ENCODE measurements around the gene C1GALT1.
"Not testable (repeated sequence)": the region's sequence is repeated elsewhere in the genome, so short reads cannot be mapped to it uniquely, and the experiment has no call there.

Gene C1GALT1

GRCh38 chr7:7182156-7183060, at the start of gene C1GALT1:
Gene C1GALT1 (plus strand): TSS chr7:7182544. CDS start chr7:7234320, 51,776 bp downstream.
- DNase-seq: peak; percentile 98
- ATAC-seq: peak; percentile 93

GRCh38 chr7:7134046-7134445, 48.3 kb upstream of the C1GALT1 start:
- ATAC-seq: no peak
- DNase-seq: no peak

GRCh38 chr7:7135074-7135473, 47.3 kb upstream of the C1GALT1 start:
- ATAC-seq (no peak), DNase-seq (no peak)

GRCh38 chr7:7135924-7136323, 46.4 kb upstream of the C1GALT1 start:
- not testable (repeated sequence) for ATAC-seq, DNase-seq

GRCh38 chr7:7136466-7137381, 45.6 kb upstream of the C1GALT1 start:
- ATAC-seq: no peak

GRCh38 chr7:7138897-7139296, 43.4 kb upstream of the C1GALT1 start:
- DNase-seq: no peak
- no peak for ATAC-seq

More at GRCh38 chr7:7136466-7137381, 45.6 kb upstream of the C1GALT1 start:
- DNase-seq: no peak

- not testable (repeated sequence) for ATAC-seq, DNase-seq
Observed at GRCh38 chr7:7143404-7143803, 38.9 kb upstream of the C1GALT1 start.

- ATAC-seq, DNase-seq: not testable (repeated sequence)
Observed at GRCh38 chr7:7145151-7145550, 37.2 kb upstream of the C1GALT1 start.

- no peak for ATAC-seq
Observed at GRCh38 chr7:7146837-7147236, 35.5 kb upstream of the C1GALT1 start.

GRCh38 chr7:7148798-7149481, 33.4 kb upstream of the C1GALT1 start:
- ATAC-seq: no peak
- no peak for DNase-seq

More at GRCh38 chr7:7146837-7147236, 35.5 kb upstream of the C1GALT1 start:
- DNase-seq: no peak

GRCh38 chr7:7151285-7151684, 31.1 kb upstream of the C1GALT1 start:
- DNase-seq (no peak), ATAC-seq (no peak)

- ATAC-seq (no peak), DNase-seq (no peak)
Observed at GRCh38 chr7:7151865-7152264, 30.5 kb upstream of the C1GALT1 start.

GRCh38 chr7:7152315-7152714, 30.0 kb upstream of the C1GALT1 start:
- ATAC-seq: no peak
- DNase-seq: no peak

- not testable (repeated sequence) for DNase-seq
Observed at GRCh38 chr7:7154355-7154754, 28.0 kb upstream of the C1GALT1 start.

GRCh38 chr7:7156663-7157062, 25.7 kb upstream of the C1GALT1 start:
- no peak for DNase-seq
- no peak for ATAC-seq

More at GRCh38 chr7:7154355-7154754, 28.0 kb upstream of the C1GALT1 start:
- ATAC-seq: not testable (repeated sequence)

- DNase-seq (peak; percentile 55), ATAC-seq (peak; percentile 94)
Observed at GRCh38 chr7:7157177-7157886, 25.0 kb upstream of the C1GALT1 start.

GRCh38 chr7:7157887-7158271, 24.5 kb upstream of the C1GALT1 start:
- ATAC-seq: no peak
- DNase-seq: no peak

- no peak for ATAC-seq
- DNase-seq: no peak
Observed at GRCh38 chr7:7159063-7159658, 23.2 kb upstream of the C1GALT1 start.

- ATAC-seq (no peak), DNase-seq (no peak)
Observed at GRCh38 chr7:7164591-7164990, 17.8 kb upstream of the C1GALT1 start.

GRCh38 chr7:7165372-7165771, 17.0 kb upstream of the C1GALT1 start:
- DNase-seq (no peak), ATAC-seq (no peak)

GRCh38 chr7:7166318-7166717, 16.0 kb upstream of the C1GALT1 start:
- DNase-seq: no peak
- no peak for ATAC-seq
